Right ventricle myocardium inferior (tissue), 1 donor: ENCODE results near the gene ORAI2. TPM values are rescaled to one million over a fixed set of nuclear protein-coding genes. Genes with fewer than 3 reads are reported as not detected.
A peak's percentile ranks its signal among the peaks of the same experiment; 100 is the strongest.
"Not testable (repeated sequence)": the region's sequence is repeated elsewhere in the genome, so short reads cannot be mapped to it uniquely, and the experiment has no call there.

ENCODE experiments used
- ATAC-seq: fragments of 200-7000 bp; cut with Tn5 transposase; one replicate; pipeline ENCODE4 v1.9.1; 2020; ENCODE audit warnings: mild to moderate bottlenecking, moderate library complexity
- DNase-seq: peaks from one replicate; pipeline ENCODE4 v3.0.0; 2021; ENCODE audit errors: missing footprints
- intact Hi-C: fragments of 100-400 bp; cut with DNase I; formaldehyde crosslinking; loops from one replicate; pipeline ENCODE4 v1.11.0; 2022
- total RNA-seq: library from RNA; stranded (reverse); fragmentation: NEBNext Ultra II Directional; extraction: Animal tissue kit (Norgen Biotek cat#: 25700); gene quantifications from one replicate; pipeline ENCODE4 v1.2.1, GENCODE V29; 2021
- donor health status: DM: no; HTN: yes; CAD: no; lungs with severe emphysema.

The ORAI2 gene
- total RNA-seq, 1 donor from 2014 or later = 3.0 TPM

- no peak for DNase-seq
- ATAC-seq = peak; percentile 6
- intact Hi-C loops = no loop called here
These were observed 688 bp downstream of the ORAI2 start for GRCh38 chr7:102434039-102434486.

GRCh38 chr7:102436118-102436517, 2.7 kb downstream of the ORAI2 start:
- DNase-seq = no peak
- no peak for ATAC-seq

GRCh38 chr7:102439963-102440795, 6.8 kb downstream of the ORAI2 start:
- intact Hi-C loops = no loop called here
- ATAC-seq (peak; percentile 31), DNase-seq (no peak)

More at GRCh38 chr7:102436118-102436517, 2.7 kb downstream of the ORAI2 start:
- intact Hi-C loops = no loop called here

- DNase-seq (no peak), ATAC-seq (no peak)
- intact Hi-C loops = no loop called here
These were observed 11.7 kb downstream of the ORAI2 start for GRCh38 chr7:102444961-102445673.

- DNase-seq (no peak), ATAC-seq (no peak)
- intact Hi-C loops = no loop called here
These were observed 12.3 kb downstream of the ORAI2 start for GRCh38 chr7:102445674-102446071.

DNA sequence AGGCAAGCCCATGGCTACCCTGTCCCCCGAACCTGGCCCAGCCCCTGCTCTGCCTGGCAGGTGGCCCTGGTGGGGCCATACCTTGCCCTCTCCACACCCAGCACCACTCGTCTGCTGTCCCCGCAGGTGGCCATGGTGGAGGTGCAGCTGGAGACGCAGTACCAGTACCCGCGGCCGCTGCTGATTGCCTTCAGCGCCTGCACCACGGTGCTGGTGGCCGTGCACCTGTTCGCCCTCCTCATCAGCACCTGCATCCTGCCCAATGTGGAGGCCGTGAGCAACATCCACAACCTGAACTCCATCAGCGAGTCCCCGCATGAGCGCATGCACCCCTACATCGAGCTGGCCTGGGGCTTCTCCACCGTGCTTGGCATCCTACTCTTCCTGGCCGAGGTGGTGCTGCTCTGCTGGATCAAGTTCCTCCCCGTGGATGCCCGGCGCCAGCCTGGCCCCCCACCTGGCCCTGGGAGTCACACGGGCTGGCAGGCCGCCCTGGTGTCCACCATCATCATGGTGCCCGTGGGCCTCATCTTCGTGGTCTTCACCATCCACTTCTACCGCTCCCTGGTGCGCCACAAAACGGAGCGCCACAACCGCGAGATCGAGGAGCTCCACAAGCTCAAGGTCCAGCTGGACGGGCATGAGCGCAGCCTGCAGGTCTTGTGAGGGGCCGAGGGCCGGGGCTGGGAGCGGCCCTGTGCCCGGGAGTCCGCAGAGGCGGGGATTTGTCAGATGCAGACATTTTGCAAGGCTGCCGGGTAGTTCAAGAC, 13.2 kb downstream of the ORAI2 start:
- DNase-seq = no peak
- intact Hi-C loops = no loop called here
- ATAC-seq = peak; percentile 31

GRCh38 chr7:102447311-102447710, 13.9 kb downstream of the ORAI2 start:
- DNase-seq = no peak
- intact Hi-C loops = no loop called here
- ATAC-seq = no peak

- DNase-seq (no peak), ATAC-seq (no peak)
- intact Hi-C loops = no loop called here
These were observed 15.8 kb downstream of the ORAI2 start for GRCh38 chr7:102449136-102449535.

GRCh38 chr7:102450242-102450641, 16.9 kb downstream of the ORAI2 start:
- intact Hi-C loops = no loop called here

DNA sequence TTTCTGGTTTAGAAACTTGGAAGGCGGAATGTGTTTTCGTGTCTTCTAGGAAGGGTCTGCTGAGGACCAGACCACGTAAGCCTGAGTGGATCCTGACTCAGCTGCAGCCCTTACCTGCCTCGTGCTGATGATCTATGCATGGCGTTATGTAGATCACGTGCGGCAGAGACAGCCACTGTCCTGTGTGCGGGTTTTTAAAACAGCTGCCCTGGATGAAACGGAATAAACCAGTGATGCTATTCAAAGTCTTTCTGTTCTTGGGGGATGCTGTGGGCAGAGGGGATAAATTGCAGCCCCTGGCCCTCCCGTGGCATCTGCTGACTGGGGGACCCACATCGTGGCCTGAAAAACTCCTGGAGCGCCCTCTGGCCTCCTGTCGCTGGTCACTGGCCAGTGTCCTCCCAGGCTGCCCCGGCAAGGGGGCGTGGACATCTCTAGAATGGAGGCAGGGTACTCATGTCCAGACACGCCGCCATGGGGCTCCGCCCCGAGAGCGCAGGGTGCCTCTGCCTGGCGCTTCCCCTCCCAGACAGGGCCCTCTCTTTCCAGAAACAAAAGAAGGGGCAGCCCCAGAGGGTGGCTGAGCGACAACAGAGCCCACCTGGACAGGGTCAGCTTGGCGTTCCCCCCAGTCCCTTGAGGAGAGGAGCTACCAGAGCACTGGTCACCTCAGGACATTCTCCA, 18.1 kb downstream of the ORAI2 start:
- ATAC-seq (no peak), DNase-seq (no peak)
- intact Hi-C loops = no loop called here

More at GRCh38 chr7:102450242-102450641, 16.9 kb downstream of the ORAI2 start:
- ATAC-seq = no peak
- DNase-seq = no peak

DNA sequence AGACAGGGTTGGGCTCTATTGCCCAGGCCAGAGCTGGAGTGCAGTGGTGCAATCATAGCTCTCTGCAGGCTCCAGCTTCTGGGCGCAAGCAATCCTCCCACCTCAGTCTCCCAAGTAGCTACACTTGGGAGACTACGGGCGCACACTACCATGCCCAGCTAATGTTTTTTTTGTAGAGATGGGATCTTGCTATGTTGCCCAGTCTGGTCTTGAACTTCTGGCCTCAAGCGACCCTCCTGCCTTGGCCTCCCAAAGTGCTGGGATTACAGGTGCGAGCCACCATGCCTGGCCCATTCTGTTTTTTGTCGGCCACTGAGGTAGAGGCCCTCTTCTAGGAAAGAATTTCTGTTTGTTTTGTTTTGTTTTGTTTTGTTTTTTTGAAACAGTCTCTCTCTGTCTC, 19.1 kb downstream of the ORAI2 start:
- DNase-seq (no peak), ATAC-seq (no peak)
- intact Hi-C loops = no loop called here

DNA sequence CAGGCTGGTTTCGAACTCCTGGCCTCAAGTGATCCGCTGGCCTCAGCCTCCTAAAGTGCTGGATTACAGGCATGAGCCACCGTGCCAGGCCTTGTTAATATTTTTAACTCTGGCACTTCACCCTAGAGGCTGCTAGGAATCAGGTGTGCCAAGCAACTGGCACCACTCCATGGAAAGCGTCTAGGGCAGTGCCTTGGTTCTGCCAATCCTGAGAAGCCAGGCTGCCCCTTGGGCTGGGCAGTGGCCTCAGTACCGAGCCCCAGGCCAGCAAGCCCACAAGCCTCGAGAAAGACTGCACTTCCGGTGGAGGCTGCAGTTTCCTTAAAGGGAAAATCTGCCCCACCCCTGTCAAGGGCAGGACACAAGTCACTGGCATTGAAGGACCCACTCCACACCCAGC, 19.9 kb downstream of the ORAI2 start:
- DNase-seq = no peak
- intact Hi-C loops = no loop called here
- ATAC-seq = peak; percentile 16

DNA sequence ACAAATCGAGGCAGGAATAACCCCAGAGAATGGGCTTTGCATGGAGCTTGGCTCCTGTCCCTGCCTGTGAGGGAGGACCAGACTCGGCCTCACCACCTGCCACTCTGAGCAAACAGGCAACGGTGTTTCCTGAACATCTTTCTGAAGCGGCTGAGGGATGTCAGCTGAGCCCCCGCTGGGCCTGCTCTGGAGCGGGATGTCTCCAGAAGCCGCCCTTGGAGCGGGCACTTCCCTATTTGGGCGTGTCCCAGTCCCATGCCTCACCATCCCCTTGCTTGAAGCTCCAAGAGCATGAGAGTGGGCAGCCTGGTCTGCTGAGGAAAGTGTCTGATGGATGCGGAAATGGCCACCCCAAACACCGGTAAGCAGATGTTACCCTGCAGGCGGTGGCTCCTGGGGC, 21.1 kb downstream of the ORAI2 start:
- intact Hi-C loops = no loop called here
- ATAC-seq = no peak
- DNase-seq = no peak

- intact Hi-C loops, ATAC-seq, DNase-seq: not testable (repeated sequence)
These were observed 21.6 kb downstream of the ORAI2 start for GRCh38 chr7:102454932-102455331.

- DNase-seq (no peak), ATAC-seq (no peak)
- intact Hi-C loops = no loop called here
These were observed 22.2 kb downstream of the ORAI2 start for GRCh38 chr7:102455596-102455995.

DNA sequence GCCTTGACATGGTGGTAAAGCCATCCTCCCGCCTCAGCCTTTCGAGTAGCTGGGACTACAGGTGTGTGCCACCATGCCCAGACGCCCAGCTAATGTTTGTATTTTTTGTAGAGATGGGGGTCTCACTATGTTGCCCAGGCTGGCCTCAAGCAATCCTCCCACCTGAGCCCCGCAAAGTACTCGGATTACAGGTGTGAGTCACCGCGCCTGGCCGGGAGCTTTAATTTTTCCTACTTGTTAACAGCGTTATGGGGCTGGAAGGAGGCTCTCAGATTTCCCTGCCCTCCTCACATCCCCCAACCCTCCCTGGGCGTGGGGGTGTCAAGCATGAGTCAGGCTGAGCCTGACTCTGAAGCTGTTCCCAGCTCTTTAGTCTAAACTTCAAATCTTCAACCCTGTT, 23.0 kb downstream of the ORAI2 start:
- DNase-seq (no peak), ATAC-seq (no peak)
- intact Hi-C loops = no loop called here

GRCh38 chr7:102457352-102457924, 24.1 kb downstream of the ORAI2 start:
- no peak for DNase-seq
- intact Hi-C loops = no loop called here
- ATAC-seq = no peak

DNA sequence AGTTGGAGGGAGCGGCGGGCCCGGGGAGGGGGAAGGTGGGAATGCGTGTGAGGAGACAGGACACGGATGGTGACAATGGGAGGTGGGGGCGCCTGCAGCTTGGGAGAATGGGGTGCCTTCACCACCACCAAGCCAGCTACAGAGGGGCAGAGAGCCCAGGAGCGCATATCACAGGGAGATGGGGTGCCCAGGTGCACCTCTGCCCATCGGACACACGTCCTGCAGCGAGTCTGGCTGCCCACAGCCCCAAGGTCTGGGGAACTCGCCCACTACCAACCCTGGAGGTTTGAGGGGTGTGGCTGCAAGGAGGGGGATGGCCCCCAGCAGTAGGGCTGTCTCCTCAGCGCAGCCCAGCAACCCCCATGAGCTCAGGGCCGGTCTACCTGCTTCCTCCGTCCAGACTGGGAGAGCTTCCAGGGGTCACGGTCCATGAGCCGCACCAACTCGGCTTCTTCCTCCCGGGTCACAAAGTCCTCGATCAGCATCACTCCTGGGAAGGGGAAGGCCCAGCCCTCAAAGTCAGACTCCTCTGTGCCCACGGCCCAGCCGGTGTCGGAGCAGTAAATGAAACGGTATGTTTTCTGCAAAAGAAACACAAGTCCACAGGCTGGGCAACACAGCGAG, 26.0 kb downstream of the ORAI2 start:
- no peak for DNase-seq

More for the DNA sequence above, 26.0 kb downstream of the ORAI2 start:
- no peak for ATAC-seq
- intact Hi-C loops = no loop called here
